ENCODE data around the gene PPARA.

Gene PPARA

DNA sequence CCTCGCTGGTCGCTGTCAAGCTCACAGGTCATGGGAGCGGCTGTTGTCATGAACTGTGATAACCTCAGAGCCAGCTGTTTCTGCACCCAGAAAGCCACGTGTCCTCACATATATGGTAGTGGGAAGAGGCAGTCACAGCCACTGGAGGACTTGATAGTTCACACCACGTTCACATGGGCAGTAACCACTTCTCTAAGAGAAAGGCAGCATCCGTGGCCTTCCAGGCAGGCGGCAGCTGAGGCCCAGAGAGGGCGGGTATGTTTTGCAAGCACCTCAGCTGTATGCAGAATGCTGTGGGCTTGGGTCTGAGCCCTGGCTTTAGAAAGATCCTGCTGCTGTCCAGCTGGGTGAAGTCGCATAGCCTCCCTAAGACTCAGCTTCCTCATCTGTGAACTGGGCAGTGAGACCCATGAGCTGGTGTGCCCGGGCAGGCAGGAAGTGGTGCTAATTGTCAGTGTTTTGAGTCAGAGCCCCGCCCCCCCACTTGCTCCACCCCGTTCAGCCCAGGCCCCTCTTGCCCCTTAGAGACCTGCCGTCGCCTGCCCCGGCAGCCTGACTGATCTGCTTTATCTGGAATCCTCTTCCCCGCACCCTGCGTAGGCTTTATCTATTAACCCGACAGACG lies 130.8 kb downstream of the PPARA start:
- DNase-seq: no peak

DNA sequence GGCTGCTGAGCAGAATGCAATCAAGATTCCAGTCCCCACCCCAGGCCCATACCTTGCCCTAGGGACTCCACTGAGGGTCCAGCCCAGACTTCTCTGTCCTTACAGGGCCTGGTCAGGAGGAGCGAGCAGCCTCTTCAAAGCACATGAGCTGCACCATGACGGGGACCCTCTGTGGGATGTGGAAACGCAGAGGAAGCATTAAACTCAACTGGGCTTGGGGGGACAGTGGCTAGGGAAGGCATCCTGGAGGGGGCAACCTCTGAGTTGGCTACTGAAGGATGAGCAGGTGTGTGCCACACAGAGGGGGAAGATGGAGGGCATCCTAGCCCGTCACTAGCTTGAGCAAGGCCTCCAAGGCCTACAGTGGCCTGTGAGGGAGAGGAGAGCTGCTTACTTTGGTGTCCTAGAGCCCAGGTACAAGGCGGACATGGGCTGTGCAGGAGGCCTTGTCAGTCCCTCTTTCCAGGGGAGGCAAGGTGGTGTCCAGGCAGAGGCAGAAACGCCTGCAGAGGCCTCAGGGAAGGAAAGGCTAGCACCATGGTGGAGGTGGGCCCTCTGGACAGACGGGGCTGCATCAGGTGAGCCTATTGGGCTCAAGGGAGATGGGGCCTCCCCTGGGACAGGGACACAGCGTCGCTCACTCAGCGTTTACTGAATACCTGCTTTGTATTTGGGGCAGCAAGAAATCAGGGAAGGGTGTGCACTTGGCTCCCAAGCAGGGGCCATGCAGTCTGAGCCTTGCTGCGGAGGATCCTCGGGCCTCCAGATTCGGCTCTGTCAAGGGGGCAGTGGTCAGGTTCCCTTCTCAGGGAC lies 131.7 kb downstream of the PPARA start:
- no peak for DNase-seq

DNA sequence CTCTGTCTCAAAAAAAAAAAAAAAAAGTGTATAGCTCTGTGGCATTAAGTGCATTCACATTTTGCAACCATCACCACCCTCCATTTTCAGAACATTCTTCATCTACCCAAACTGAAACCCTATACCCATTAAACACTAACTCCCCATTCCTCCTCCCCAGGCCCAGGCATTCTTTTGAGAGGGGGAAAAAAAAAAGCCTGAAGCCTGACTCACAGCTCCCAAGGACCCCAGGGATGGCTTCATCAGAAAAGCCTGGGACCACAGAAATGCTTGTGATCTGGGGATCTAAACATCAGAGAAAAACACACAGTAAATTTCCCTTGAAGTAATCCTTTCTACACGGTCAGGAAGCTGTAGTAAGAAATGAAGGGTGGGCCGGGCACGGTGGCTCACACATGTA lies 135.7 kb downstream of the PPARA start:
- no peak for DNase-seq

DNA sequence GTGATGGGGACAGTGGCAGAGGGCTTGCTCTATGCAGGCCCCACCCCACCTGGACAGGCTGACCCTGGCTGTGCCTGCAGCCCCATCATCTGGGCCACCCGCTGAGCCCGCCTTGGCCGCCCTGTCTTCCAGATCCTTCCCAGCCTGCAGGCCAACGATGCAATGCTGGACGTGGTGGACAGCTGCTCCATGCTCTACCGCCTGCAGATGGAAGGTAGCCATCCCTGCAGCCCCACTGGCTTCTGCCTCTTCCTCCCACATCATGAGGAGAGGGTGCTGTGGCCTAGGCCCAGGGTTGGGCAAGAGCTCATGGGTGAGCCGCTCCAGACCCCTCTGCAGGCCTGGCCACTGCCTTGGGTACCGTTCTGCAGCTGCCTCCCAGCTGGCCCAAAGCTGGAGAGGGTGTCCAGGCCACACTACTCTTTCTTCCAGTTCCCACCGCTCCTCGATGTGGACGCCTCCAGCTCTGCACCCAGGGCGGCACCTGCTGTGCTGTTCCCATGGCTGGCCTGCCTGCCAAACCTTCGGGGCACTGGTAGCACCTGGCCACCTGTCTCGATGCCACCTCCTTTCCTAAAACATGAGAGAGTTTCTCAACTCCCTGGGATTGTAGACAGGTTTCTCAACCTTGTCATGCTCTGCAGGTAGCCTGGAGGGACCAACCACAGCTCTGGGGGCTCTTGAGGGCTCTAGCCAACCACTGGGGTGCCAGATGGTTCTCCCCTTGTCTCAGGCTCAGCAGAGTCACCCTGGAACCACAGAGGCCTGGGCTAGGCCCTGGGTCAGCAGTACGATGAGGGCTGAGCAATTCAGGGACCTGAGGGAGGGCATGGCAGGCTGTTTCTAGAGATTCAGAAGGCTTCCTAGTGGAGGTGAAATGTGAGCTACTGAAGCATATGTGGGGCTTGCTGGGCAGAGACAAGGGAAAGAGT lies 136.9 kb downstream of the PPARA start:
- no peak for DNase-seq

DNA sequence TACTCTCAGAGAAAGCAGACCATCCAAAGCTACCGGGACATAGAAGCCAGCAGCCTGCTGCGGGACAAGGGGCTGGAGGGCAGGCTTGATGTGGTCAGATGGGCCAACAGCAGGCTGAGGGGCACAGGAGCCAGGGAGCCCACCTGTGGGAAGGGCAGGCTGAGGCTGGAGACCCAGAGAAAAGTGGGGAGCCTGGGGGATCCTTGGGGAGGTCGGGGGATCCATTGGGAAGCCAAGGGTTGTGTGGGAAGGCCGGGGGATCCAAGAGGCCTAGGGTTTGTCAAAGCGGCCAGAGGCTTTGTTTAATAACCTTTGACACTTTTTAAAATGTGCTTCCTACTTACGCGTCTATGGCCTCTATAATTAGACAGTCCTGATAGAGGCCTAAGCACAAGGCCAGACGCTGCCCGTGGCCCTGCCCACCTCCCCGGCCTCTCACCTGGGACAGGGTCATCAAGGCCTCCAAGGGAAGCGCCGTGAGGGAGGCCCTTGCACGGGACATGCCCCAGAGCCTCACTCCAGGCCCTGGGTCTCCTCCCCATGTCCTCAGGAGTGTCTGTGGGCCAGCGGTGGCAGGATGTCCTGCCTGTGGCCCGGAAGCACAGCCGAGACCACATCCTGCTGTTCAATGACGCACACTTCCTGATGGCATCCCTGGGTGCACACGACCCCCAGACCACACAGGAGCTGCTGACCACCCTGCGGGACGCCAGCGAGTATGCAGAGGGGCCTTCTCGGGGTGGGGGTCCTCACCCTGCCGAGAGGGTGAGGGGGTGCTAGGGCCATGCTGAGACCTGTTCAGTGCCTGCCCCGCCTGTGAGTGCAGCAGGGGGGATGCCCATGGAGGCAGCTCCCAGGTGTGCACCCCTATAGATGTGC lies 137.8 kb downstream of the PPARA start:
- DNase-seq: no peak

DNA sequence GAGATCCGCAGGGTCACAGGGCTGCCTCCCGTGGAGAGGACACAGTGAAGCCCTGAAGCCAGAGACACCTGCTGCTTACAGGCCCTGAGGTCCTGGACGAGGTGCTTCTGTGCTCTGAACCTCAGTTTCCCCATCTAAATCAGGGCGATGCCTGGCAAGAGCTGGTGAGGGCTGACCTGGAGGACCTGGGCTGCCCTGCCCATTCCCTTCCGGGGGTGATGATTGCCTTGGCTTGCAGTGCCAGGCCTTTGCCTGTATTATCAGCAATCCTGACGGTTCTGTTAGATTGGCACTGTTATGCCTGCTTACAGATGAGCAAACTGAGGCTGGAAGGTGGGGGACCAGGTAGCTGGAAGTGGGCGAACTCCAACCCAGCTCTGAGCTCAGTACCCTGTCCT lies 138.5 kb downstream of the PPARA start:
- no peak for DNase-seq

DNA sequence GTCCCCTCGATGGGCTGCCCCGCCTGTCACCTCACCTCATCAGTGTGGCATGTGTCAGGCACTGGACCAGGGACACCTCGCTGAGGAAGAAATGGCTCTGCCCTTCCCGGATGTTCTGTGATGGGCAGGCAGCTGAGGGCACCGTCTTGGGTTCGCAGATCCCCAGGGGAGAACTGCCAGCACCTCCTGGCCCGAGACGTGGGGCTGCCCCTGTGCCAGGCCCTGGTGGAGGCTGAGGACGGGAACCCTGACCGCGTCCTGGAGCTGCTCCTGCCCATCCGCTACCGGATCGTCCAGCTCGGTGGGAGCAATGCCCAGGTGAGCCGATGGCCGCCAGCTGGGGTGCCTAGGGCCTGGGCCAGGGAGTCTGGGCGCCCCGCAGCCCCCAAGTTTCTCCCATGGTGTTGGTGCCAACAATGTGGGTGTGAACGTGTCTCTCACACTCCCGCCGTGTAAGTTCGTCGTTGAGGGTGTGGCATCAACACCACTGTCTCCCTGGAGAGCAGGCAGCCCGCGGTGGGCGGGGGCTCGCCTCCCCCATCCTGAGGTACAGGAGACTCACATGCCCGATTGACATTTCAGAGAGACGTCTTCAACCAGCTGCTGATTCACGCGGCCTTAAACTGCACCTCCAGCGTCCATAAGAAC lies 139.0 kb downstream of the PPARA start:
- no peak for DNase-seq

DNA sequence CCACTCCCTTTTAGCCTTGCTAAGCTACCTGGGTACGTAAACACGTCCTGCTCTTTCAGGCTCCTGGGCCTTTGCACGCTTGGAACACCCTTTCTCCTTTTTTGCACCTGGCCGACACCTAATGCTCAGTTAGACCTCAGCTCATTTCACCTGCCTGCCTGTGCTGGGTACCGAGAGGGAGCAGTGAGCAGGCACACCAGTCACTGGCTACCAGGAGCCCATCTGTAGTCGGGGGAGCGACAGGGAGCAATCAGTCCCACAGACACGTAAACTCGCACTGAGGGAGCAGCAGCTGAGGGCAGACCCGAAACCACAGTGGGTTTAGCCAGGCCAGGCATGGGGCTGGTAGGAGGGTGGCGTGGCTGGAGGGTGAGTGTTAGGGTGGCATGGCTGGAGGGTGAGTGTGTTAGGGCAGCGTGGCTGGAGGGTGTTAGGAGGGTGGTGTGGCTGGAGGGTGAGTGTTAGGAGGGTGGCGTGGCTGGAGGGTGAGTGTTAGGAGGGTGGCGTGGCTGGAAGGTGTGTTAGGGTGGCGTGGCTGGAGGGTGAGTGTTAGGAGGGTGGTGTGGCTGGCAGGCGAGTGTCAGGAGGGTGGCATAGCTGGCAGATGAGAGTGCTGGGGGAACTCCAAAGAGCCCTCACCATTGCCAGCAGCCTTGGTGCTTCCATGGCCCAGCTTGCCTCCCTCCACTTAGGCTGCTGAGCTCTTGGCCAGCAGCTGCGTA lies 140.0 kb downstream of the PPARA start:
- no peak for DNase-seq

DNA sequence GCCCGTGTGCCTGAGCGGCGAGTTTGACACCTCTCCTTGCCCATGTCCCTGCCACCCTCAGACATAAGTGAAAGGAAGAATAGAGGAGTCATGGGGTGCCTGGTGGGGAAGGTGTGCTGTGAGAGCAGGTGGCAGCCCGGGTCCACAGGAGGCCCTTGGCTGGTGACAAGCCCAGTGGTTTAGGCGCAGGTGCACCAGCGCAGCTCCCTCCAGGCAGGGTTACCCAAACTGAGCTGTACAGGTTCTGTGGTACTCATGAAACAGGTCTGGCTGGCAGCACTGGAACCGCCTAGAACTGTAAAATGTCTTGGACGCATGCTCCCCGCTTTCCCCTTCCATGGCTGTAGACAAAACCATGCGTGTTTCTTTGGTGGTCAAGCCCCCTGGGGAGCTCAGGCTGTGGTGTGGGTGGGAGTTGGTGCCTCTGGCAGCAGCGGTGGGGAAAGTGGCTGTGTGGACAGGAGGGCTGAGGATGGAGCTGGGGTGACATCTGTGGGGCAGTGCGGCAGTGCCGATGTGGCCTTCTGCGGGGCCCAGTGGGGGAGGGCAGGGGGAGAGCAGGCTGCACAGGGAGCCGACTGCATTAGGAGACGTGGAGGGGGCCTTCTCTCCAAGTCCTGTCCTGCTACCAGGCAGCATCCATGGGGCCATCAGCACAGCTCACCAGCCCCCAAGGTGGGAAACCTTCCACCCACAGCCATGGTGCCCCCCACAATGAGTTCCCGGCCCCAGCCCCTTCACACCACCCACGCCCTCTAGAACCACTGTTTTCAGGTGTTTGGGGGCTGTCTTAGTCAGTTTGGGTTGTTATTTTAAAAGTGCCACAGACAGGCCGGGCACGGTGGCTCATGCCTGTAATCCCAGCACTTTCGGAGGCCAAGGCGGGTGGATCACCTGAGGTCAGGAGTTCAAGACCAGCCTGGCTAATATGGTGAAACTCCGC lies 140.8 kb downstream of the PPARA start:
- DNase-seq: no peak

DNA sequence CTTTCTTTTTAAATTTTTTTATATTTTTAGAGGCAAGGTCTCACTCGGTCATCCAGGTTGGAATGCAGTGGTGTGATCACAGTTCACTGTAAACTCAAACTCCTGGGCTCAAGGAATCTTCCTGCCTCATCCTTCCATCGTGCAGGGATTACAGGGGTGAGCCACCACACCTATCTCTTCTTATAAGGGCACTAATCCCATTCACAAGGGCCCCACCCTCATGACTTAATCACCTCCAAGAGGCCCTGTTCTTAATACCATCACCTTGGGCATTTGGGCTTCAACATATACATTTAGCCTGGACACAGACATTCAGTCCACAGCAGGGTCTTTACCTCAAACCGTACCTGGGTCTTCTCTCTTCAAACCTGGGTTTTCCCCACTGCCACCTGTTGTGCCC lies 141.8 kb downstream of the PPARA start:
- DNase-seq: no peak

DNA sequence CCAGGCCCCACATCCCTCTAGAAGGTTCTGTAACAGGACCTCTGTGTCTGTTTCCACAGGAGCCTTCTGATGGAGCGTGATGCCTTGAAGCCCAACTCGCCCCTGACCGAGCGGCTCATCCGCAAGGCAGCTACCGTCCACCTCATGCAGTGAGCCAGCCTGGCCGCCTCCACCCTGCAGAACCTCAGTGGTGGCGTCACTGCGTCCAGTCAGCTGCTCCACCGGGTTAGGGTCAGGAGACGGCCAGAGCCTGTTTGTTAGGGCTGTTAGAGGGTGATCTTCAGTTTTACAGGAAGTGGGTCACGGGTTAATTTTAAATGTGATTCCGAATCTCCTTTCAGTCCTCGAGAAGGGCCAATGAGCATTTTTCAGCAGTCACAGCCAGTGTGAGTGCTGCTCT lies 142.4 kb downstream of the PPARA start:
- no peak for DNase-seq
